Fibroblast of mammary gland (primary cell): ENCODE data around the gene FREM1.

Experiments used
- DNase-seq: peaks from one replicate; pipeline ENCODE4 v3.0.0-alpha.2; 2010; ENCODE audit warnings: low read depth
- H3K4me3 ChIP-seq: 2 replicates; pipeline ENCODE4 v1.5.1; 2011; ENCODE audit warnings: low read depth, mild to moderate bottlenecking, low read length, moderate library complexity; ENCODE audit not compliant: control insufficient read depth
- TF ChIP-seq, protein P1 (sequence below): conservative IDR thresholded peaks from 2 replicates; pipeline ENCODE4 v1.5.1; 2011; ENCODE audit warnings: low read depth, low read length, inconsistent platforms; ENCODE audit not compliant: control insufficient read depth, insufficient read depth

The FREM1 gene

GRCh38 chr9:14705079-14705478, 205.1 kb downstream of the FREM1 start:
- no peak for DNase-seq
- TF ChIP-seq, protein P1, sequence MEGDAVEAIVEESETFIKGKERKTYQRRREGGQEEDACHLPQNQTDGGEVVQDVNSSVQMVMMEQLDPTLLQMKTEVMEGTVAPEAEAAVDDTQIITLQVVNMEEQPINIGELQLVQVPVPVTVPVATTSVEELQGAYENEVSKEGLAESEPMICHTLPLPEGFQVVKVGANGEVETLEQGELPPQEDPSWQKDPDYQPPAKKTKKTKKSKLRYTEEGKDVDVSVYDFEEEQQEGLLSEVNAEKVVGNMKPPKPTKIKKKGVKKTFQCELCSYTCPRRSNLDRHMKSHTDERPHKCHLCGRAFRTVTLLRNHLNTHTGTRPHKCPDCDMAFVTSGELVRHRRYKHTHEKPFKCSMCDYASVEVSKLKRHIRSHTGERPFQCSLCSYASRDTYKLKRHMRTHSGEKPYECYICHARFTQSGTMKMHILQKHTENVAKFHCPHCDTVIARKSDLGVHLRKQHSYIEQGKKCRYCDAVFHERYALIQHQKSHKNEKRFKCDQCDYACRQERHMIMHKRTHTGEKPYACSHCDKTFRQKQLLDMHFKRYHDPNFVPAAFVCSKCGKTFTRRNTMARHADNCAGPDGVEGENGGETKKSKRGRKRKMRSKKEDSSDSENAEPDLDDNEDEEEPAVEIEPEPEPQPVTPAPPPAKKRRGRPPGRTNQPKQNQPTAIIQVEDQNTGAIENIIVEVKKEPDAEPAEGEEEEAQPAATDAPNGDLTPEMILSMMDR = no peak
- no peak overlapping the region for H3K4me3 ChIP-seq

- no peak overlapping the region for H3K4me3 ChIP-seq
- TF ChIP-seq, protein P1 = no peak
- no peak for DNase-seq
Measured at GRCh38 chr9:14704281-14704680, 205.9 kb downstream of the FREM1 start.

DNA sequence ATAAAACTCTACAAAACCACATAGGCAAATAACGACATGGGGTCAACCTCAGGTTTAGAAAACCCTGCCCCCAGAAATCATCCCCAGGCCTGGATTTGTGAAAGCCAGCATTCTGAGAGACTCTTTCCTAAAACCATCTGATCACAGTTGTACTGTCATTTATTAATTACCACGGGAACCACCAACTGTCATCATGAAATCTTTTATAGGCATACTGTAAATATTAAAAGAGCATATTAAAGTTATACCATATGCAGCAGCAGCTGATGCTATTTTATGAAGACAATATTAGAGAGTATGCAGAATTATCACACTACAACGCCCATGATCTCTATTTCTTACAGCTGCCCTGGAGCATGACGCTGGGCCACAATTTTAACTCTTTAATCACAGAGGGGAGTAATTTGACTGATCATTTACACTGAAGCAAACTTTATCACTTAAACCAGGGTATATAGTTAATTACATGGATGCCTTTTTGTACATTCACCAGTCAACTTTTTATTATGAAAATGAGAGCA, 208.0 kb downstream of the FREM1 start:
- H3K4me3 ChIP-seq = no peak overlapping the region
- TF ChIP-seq, protein P1 = no peak
- DNase-seq = no peak

DNA sequence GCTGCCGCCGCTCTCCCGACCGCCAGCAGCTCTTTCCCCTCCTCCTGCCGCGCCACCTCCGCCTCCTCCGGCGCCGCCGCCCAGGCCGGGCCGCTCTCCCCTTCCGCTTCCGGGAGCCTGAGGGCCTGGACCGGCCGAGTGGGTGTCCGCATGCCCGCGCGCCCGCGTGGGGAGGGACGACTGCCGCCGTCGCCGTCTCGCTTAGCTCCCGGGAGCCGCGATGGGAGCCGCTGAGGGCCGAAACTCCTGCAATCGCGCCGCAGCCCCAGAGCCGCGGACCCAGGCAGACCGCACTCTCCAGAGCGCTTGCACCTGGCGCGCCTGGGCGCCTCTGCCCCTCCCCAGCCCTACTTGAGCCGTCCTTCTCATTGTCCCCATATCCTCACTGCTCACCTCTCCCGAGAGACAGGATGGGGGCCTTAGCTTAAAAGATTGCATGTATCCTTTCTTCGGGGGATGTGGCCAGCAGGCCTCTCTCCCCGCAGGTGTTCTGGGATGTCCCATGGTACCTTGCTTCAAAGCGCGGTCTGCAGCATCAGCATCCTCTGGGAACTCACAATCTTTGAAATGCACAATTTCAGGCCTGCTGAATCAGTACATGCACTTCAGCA, 216.9 kb downstream of the FREM1 start, which contains the start of gene ZDHHC21:
Gene ZDHHC21 (minus strand): TSS at position 182 of the 611 bp plus-strand sequence. CDS start 19,092 bp downstream, outside the sequence.
- TF ChIP-seq, protein P1 = no peak
- peak; percentile 33 for DNase-seq

GRCh38 chr9:14692470-14693250, 217.6 kb downstream of the FREM1 start:
- no peak for DNase-seq

More for the DNA sequence above, 216.9 kb downstream of the FREM1 start, which contains the start of gene ZDHHC21:
- peak within 1 kb of the TSS; percentile 68 for H3K4me3 ChIP-seq

GRCh38 chr9:14690948-14691730, 219.1 kb downstream of the FREM1 start:
- DNase-seq = no peak
- TF ChIP-seq, protein P1 = no peak
- no peak overlapping the region for H3K4me3 ChIP-seq

More at GRCh38 chr9:14692470-14693250, 217.6 kb downstream of the FREM1 start:
- TF ChIP-seq, protein P1 = no peak
- H3K4me3 ChIP-seq = peak overlapping the region; percentile 68
